Retina (tissue), 1 donor: ENCODE results near the gene CREB3L4.
A peak's percentile ranks its signal among the peaks of the same experiment; 100 is the strongest.
"Not testable (repeated sequence)": the region's sequence is repeated elsewhere in the genome, so short reads cannot be mapped to it uniquely, and the experiment has no call there.

Experiments used
- DNase-seq: peaks from one replicate; pipeline ENCODE4 v3.0.0-alpha.2; 2016

Gene CREB3L4

DNA sequence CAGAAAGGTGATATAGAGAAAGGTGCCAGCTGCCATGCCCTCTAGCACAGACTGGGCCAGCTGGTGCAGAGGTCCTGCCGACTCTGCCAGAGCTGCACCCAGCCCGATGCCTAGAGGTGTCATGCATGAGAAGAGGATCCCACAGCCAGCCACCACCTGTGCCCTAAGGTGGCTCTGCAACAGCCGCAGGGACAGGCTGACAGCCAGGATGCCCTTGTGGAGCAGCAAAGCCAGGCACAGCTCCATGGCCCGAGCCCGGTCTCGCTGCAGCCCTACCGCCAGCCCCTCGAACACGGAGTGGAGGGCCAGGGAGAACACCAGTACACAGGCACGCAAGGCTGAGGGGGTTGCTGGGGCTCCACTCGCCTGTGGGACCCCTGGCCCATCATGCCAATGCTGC lies 7.5 kb upstream of the CREB3L4 start:
- no peak for DNase-seq

DNA sequence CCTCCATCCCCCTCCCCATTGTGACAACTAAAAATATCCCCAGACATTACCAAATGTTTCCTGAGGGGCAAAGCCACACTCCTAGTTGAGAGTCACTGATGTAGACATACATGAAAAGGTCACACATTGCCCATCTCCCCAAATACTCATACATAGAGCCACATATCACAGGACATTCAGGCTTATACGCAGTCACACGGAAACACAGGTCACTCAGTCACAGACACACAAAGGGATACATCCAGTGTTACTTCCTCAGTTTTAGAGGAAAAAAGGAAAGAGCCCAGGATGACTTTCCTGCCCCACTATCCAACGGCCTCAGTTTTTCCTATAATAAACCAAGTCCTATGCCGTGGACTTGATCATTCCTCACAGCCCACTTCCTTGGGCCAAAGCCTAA lies 6.3 kb upstream of the CREB3L4 start:
- DNase-seq = no peak

DNA sequence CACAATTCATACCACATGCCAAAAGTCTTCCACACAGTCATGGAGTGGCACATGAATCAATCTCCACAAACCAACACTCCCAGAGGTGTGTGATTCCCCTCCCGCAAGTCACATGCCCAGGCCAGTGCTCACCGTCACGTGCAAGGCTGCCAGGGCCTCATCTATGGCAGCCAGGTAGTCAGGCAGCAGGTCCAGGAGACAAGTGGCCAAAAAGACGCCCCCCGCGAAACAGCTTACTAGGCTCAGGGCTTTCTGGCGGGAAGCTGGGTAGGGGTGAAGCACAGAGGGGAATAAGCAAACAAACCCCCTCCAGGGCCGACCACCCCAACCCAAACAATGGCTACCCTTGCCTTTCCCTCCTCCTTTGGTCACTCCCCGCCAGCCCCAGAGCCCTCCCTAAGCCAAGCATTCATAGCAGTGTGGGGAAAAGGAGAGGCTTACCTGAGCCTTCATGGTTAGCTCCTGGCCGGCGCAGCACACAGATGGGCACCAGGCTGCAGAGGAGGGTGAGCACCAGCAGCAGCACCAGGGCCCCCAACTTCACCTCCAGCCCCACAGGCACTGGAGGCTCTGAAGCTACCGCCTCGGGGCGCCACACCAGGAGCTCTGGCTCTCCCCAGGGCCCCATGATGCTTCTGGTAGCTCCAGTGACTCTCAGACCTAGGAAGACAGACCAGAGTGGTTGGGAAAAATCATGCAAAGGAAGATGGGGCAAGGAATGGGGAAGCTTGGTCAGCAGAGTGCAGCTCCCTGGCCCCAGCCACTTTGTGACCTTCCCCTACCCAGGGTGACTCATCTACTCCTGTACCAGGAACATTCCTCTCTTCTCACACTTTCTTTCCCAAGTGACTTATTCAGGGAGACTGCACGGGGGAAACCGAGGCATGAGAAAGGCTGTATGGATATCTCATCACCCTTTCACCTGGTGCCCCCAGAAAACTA lies 5.3 kb upstream of the CREB3L4 start:
- DNase-seq = no peak

DNA sequence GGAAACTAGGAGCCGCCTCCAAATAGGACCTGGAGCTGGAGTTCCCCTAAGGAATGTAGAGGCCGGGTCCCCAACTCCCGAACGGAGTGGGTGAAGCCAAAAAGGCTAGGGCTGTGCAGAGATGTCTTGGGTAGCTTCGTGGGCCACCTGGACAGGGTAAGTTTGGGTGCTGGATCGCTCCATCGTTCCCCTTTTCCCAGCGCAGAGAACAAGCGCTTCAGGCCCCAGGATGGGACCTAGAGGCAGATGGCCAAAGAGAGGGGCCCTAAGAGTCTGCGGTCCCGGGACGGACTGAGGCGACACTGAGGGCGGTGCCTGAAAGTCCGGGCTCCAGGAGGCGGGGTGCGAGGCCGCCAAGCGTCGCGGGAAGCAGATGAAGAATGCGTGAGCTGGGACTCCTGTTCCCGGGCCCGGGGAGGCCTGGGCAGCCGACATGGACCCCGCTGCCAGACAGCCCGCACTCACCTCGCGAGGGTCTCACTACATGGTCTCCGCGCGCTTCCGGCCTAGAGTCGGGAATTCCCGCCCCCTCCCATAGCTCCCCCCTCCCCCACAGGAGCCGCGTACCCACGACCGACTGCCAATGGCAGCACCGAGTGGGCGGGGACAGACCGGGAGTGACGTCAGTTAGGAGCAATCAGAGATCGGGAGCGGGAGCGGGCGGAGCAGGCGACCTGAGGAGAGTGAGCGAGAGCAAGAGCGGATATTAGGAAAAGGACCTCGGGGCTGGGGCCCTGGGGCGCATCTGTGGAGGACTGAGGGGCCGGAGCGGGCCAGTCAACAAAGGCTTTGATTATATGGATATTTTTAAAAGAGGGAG lies 4.5 kb upstream of the CREB3L4 start, which contains the start of gene SLC39A1:
TSS of gene SLC39A1 (minus strand) at position 508 of the 820 bp plus-strand sequence. CDS start 822 bp downstream, outside the sequence.
- peak; percentile 95 for DNase-seq

DNA sequence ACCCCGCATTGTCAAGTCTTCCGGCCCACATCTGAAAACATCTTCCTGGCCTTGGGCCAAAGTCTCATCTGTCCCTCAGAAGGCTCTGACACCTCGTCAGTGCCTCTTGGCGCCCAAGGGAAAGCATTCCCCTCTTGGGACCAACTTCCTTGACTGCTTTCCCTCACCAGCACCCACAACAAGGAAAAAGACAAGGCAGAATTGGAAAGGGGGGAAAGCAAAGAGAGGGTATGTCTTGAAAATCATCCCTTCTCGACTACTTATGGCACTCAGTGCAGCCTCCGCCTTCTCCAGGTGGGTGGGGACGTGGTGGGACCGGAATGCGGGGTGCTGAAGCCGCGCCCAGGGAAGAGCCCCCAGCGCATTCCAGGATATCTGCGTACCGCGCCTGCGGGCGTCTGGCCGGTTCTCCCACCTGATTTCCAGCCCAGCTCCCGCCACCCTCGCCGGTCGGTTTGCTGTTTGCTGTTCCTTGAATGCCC lies 3.8 kb upstream of the CREB3L4 start:
- no peak for DNase-seq

DNA sequence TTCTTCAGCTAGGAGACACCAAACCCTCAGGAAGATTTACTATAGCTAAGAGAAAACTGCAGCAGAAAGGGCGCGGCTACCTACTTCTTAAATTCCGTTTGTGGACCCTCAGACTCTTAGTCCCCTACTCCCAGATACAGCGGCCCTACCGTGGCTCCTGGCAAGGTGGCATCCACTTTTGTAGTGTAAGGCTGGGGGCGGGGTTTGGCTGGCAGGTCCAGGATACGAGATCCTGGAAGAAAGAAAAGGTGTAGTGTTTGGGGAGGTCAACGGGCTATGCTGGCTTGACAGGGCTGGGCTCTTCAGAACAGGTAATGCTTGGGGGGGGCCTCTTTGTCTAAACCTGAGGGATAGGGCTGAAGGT lies 280 bp downstream of the CREB3L4 start:
- DNase-seq = no peak

DNA sequence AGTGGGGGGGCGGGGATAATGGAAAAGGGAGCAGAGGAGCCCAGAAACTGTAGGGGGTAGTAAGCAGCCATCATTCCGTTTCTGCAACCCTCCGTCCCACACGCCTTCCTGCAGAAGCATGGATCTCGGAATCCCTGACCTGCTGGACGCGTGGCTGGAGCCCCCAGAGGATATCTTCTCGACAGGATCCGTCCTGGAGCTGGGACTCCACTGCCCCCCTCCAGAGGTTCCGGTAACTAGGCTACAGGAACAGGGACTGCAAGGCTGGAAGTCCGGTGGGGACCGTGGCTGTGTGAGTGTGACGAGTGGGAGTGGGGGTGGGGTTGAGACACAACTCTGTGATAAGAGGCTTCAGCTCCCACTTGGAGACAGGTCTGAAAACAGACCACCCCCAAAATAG lies 706 bp downstream of the CREB3L4 start:
- peak; percentile 50 for DNase-seq

DNA sequence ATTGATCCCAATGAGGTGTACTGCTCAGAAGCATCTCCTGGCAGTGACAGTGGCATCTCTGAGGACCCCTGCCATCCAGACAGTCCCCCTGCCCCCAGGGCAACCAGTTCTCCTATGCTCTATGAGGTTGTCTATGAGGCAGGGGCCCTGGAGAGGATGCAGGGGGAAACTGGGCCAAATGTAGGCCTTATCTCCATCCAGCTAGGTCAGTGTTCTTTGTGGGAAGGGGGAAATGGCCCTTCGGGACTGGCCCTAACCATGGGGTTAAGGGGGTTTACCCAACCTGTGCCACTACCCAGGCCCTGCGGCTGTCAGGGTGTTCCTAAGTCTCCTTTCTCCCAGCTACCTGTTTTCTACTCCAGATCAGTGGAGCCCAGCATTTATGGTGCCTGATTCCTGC lies 1.3 kb downstream of the CREB3L4 start:
- DNase-seq = no peak

DNA sequence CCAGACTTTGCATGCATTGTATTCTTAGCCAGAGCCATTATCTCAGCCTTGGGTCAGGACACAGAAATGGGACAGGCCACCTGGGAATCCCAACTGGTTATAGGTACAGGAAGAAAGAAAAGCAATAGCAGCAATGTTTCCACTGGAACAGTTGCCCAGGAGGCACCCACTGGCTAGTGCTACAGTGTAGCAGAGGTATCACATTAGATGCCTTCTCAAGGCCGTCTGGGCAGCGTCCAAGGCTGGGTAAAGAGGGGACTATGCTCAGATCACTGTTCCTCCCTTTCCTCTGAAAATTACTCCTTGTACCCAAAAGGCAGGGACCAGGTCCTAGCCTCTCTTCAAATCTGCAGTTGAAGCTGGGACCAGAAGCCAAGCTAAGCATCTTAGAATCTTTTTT lies 2.6 kb downstream of the CREB3L4 start:
- DNase-seq = no peak

DNA sequence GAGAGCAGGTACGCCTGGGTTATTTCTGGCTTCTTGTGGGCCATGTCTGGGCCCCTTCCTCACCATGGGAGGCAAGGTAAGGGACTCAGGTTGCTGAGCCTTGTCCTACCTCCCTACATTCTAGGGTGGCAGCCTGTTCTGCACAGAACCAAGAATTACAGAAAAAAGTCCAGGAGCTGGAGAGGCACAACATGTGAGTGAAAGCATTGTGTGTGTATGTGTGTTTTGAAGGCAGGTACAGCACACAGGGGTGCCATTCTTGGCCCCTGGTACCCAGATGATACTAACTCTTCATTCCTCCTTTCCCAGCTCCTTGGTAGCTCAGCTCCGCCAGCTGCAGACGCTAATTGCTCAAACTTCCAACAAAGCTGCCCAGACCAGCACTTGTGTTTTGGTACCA lies 5.4 kb downstream of the CREB3L4 start:
- no peak for DNase-seq

DNA sequence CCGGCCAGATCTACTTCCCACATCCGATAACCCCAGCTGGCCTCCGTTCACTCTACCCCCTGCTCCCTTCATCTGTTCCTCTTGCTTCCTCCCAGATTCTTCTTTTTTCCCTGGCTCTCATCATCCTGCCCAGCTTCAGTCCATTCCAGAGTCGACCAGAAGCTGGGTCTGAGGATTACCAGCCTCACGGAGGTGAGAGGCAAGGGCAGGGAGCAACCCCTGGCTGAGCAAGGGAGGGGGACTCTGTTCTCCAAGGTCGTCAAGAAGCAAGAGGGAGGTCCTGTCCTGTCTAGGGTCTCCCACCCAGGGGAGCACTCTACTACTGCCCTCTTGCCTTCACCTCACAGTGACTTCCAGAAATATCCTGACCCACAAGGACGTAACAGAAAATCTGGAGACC lies 5.8 kb downstream of the CREB3L4 start:
- DNase-seq = no peak

DNA sequence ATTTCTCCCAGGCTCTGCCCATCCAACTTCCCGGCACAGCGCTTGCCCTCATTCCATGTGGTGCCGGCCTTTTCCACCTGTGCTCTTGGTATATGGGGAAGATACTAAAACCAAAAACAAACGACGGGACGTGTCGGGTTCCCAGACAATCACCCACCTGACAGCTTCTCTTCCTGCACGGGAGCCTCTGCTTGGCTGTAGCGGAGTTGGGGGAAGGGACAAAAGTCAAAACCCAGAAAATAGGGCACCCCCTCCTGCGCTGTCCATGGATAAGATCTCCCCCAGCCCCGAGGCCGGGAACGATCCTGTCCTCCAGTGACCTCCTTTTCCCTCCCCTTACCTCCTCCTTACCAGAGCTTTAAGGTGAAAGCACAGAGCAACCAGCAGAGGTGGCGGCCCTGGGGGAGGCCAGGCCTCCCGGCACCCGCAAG lies 9.1 kb downstream of the CREB3L4 start:
- DNase-seq = no peak

DNA sequence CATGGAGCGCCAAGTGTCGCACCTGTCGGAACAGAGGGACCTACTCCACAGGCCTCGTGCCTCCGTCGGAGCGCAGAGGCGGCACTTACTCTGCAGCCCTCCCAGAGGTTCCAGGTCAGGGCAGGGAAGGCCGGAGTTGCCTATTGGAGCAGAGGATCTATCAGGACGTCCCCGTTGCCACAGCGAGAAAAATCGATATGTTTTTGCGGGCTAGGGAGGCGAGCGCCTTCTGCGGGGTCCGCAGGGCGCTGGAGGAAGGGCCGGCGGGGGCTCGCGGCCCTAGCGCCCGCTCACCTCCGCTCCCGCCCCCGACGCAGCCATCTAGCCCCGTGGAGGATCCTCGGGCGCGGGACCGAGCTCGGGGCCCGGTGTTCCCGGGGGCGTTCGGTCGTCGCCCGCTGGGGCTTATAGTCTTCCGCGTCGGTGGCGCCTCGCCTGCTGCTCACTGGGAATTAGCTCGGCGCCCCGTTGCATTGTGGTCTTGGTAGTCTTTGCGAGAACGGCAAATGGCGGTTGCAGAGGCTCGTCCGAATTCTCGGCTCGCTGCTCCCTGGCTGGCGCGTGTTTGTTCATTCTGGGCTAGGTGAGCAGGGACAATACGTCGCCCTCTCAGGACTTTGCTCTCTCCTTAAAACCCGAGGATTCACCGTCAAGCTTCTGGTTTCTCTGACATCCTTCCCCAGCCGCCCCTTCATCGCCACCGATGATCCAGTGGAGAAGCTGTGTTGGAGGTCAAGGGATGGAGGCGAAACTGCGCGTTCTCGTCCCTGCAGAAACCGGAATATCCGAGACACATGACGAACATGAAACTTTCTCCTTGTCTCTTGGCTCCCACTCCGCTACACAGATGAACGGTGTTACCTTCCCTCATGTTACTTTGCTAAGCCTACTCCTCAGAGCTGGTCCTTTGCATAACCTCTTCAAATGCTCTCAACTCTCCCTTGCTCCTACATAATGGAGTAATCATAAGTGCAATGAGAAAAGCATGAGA lies 9.8 kb downstream of the CREB3L4 start, which contains the start of gene JTB:
TSS of gene JTB (minus strand) at position 425 of the 991 bp plus-strand sequence. CDS start at position 3, 422 bp downstream.
- DNase-seq = peak; percentile 95

DNA sequence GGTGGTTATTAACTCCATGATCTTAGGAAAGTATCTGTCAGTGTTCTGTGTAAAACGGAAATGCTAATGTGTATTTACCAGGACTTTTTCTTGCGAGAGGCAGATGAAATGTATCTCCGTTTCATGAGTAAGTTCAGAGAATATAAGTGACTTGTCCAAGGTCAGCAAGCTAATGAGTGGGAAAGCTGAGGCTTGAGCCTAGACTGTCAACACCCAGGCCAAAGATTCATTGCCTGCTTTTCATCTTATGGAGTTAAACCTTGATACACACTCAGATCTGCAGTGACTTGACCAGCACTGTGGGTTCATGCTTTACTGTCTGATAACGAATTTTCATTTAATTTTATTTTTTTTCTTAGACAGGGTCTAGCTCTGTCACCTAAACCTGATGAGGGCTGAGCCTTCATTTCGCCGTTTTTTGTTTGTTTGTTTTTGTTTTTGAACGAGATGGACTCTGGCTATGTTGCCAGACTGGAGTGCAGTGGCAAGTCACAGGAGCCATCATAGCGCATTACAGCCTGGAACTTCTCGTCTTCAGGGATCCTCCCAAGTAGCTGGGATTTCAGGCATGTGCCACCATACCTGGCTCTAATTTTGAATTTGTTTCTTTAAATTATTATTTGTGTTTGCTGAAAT lies 10.7 kb downstream of the CREB3L4 start:
- DNase-seq = no peak

DNA sequence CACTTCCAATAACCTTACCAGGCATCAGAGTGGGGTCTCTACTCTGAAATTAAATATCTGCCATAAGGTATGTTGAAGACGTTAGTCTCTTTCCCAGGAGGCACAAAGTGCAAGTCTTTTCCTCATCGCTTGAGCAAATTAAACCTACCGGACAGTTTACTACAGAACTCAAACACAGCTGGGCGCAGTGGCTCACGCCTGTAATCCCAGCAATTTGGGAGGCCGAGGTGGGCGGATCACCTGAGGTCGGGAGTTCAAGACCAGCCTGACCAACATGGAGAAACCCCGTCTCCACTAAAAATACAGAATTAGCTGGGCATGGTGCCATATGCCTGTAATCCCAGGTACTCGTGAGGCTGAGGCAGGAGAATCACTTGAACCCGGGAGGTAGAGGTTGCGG lies 11.4 kb downstream of the CREB3L4 start:
- DNase-seq = not testable (repeated sequence)

DNA sequence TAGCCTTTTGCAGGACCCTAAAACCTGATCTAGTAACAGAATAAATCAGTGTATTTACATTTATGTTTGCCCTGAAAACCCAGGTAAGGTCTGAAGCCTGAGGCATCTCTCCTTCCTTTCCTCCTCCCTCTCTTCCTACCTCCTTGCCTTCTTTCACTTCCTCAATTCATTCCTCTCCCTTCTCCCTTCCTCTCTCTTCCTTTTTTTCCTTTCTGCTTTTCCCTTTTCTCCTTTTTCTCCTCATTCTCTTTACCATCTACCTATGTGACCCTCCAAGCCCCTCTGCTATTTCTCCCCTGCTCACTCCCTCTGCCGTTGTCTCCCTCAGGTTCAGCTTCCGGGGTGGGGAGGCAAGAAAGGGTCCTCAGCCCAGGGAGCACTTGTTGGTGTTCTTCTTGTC lies 14.0 kb downstream of the CREB3L4 start:
- not testable (repeated sequence) for DNase-seq

DNA sequence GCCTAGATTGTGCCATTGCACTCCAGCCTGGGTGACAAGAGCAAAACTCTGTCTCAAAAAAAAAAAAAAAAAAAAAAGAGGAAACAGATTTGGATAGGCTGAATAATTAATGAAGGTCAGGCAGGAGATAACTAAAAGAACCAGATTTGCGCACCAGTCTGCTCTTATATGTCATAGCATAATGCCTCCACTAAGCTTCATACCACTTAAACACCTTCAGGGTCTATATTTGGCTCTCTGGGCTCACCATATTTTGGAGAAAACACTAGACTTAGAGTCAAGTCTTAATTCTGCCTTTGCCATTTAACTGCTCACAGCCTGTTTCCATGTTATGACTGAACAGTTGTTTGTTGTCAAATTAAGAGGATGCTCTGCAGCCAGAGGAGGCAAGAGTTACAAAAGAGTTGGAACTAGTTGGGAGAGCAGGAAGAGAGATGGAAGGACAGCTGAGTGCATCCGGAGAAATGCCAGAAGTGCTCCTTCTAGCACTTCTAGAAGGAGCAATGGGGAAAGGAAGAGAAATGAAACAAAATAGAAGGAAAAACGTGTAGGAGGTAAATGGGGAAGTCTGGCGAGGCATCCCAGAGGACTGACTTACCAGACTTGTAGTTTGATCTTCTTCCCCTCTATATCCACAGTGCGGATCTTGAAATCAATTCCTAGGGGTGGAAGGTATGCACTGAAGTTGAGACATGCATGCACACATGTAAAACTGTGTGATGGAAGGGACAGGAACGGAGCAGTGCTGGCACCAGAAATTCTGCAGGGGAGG lies 16.6 kb downstream of the CREB3L4 start:
- DNase-seq = no peak

DNA sequence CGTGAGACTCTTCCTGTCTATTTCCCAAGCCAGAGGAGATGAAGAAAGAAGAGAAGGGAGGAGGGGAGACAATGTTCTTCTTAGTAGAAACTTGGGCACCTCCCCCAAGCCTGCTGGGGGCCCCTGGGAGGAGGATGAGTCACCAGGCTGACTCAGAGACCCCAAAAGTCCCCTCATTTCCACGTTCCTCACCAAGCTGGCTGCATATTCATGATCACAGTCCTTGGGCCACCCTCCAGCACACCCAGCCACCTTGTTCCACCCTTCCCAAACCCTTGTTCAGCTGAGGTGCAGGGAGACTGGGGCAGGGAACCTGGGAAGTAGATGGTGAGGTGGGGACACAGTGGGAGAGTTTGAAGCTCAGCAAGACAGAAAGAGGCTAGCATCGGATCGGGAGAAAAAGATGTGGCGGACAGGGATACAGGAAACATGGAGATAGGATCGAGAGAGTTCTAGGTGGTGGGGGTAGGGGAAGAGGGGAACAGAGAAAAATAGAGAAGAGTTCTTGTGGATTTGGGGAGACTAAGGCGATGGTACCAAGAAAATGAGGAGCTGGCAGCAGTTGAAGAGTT lies 17.7 kb downstream of the CREB3L4 start:
- DNase-seq = no peak

DNA sequence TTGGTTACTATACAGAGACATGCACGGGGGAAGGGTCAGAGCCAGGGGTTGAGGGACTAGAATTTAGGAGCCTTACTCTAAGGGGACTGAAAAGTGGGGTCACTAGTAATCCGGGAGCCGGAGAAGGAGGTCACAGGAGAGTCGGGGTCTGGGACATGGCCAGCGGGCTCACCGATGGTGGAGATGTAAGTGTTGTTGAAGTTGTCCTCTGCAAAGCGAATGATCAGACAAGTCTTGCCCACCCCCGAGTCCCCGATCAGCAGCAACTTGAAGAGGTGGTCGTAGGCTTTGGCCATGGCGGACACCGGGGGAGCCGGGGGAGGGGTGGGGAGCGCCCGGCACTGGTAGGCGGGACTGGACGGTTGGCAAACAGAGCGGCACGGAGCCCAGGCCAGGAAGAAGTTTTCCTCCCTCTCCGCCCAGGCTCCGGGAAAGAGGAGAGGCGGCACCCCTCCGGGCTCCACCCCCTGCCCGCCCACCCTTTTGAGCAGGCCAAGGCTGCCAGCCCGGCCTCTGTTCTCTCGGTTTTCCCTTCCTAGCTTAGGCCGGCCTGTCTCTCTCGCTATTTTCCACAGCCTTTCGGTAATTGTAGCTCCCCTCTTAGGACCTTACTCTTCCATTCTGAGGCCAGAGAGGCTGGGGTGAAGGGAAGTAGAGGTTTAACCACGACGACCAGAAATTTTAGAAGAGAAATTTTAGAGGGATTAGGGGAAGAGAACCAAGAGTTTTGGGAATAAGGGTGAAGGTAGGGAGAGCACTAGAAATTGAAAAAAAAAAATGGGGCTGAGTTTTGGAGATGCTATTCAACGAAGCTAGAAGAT lies 18.4 kb downstream of the CREB3L4 start, which contains the start of gene RAB13:
TSS of gene RAB13 (minus strand) at position 399 of the 821 bp plus-strand sequence. CDS start at position 296, 103 bp downstream.
- no peak for DNase-seq
